IMR-90 (cell line): ENCODE results near the gene KAT7. TPM values are rescaled to one million over a fixed set of nuclear protein-coding genes. Genes with fewer than 3 reads are reported as not detected.

ENCODE experiments used
- ATAC-seq: fragments of 200-7000 bp; cut with Tn5 transposase; 2 replicates; pipeline ENCODE4 v1.9.1; 2020; ENCODE audit warnings: low read depth, mild to moderate bottlenecking, moderate library complexity
- BruUV-seq: library from RNA; stranded (reverse); fragments of 400-500 nt; replicated peaks from 2 replicates; lab custom pipeline; 2021; lab: Mats Ljungman, UMichigan
- CTCF ChIA-PET: fragments of 300-600 bp; formaldehyde crosslinking; extraction: SDS; loops from one replicate; lab custom pipeline; 2021; ENCODE audit warnings: antibody characterized with exemption; lab: Yijun Ruan, JAX
- POLR2A ChIA-PET: fragments of 300-600 bp; sonication (Branson Sonifier 250); formaldehyde crosslinking; loops from one replicate; lab custom pipeline; 2022; ENCODE audit warnings: antibody characterized with exemption; ENCODE audit not compliant: unreplicated experiment; lab: Charles Lee
- DNase-seq: peaks from one replicate; pipeline ENCODE4 v3.0.0; 2013
- H2AFZ ChIP-seq: replicated peaks from 2 replicates; pipeline ENCODE3; 2013; ENCODE audit warnings: low read length, mild to moderate bottlenecking; ENCODE audit not compliant: poor library complexity
- H2AK5ac ChIP-seq: 2 replicates; pipeline ENCODE4 v1.6.1; 2013; ENCODE audit warnings: low read depth, low read length, inconsistent platforms
- H2AK9ac ChIP-seq: replicated peaks from 2 replicates; pipeline ENCODE3; 2013; ENCODE audit warnings: mild to moderate bottlenecking, low read depth, low read length, moderate library complexity; ENCODE audit not compliant: poor library complexity
- H2BK120ac ChIP-seq: 2 replicates; pipeline ENCODE4 v1.6.1; 2013; ENCODE audit warnings: low read depth, low read length, inconsistent platforms
- H2BK15ac ChIP-seq: 3 replicates; pipeline ENCODE4 v1.6.1; 2013; ENCODE audit warnings: low read depth, low read length, inconsistent platforms
- H2BK20ac ChIP-seq: 2 replicates; pipeline ENCODE4 v1.6.1; 2013; ENCODE audit warnings: low read depth, mild to moderate bottlenecking, inconsistent platforms, low read length, moderate library complexity
- H2BK5ac ChIP-seq: 2 replicates; pipeline ENCODE4 v1.6.1; 2013; ENCODE audit warnings: mild to moderate bottlenecking, low read depth, low read length, inconsistent platforms; ENCODE audit not compliant: poor library complexity, severe bottlenecking
- H3K14ac ChIP-seq: replicated peaks from 2 replicates; pipeline ENCODE4 v1.6.1; 2013; ENCODE audit warnings: low read depth, low read length, inconsistent platforms
- H3K18ac ChIP-seq: 2 replicates; pipeline ENCODE4 v1.6.1; 2013; ENCODE audit warnings: low read depth, low read length, control low read depth
- H3K23ac ChIP-seq: 2 replicates; pipeline ENCODE4 v1.6.1; 2013; ENCODE audit warnings: low read depth, low read length, inconsistent platforms
- H3K27ac ChIP-seq: 2 replicates; pipeline ENCODE4 v1.5.1; 2013; ENCODE audit warnings: mild to moderate bottlenecking, control low read depth, low read length; ENCODE audit not compliant: insufficient read depth
- H3K27me3 ChIP-seq: 2 replicates; pipeline ENCODE4 v1.6.1; 2013; ENCODE audit warnings: low read length; ENCODE audit not compliant: control insufficient read depth, insufficient read depth
- H3K36me3 ChIP-seq: 2 replicates; pipeline ENCODE4 v1.6.1; 2013; ENCODE audit warnings: low read length, mixed read lengths; ENCODE audit not compliant: control insufficient read depth, insufficient read depth
- H3K4ac ChIP-seq: 2 replicates; pipeline ENCODE4 v1.6.1; 2013; ENCODE audit warnings: low read depth, low read length, inconsistent platforms
- H3K4me1 ChIP-seq: 2 replicates; pipeline ENCODE4 v1.6.1; 2013; ENCODE audit warnings: low read length, mixed read lengths; ENCODE audit not compliant: control insufficient read depth, insufficient read depth
- H3K4me2 ChIP-seq: 2 replicates; pipeline ENCODE4 v1.6.1; 2013; ENCODE audit warnings: low read depth, mild to moderate bottlenecking, control low read depth, low read length, moderate library complexity
- H3K4me3 ChIP-seq: 2 replicates; pipeline ENCODE4 v1.5.1; 2013; ENCODE audit warnings: low read depth, mild to moderate bottlenecking, control low read depth, low read length, moderate library complexity; ENCODE audit not compliant: insufficient read depth
- H3K56ac ChIP-seq: 2 replicates; pipeline ENCODE4 v1.6.1; 2013; ENCODE audit warnings: low read length, inconsistent platforms; ENCODE audit not compliant: insufficient read depth; ENCODE audit errors: extremely low read depth
- H3K79me1 ChIP-seq, 2 experiments: 2 replicates each; pipeline ENCODE4 v1.6.1; 2013; ENCODE audit warnings: low read length in 2 of 2, inconsistent platforms in 1 of 2, low read depth in 1 of 2
- H3K9ac ChIP-seq: 2 replicates; pipeline ENCODE4 v1.6.1; 2013; ENCODE audit warnings: low read depth, low read length, control low read depth
- H3K9me1 ChIP-seq: 2 replicates; pipeline ENCODE4 v1.6.1; 2013; ENCODE audit warnings: low read length, inconsistent platforms; ENCODE audit not compliant: insufficient read depth
- H3K9me3 ChIP-seq: 2 replicates; pipeline ENCODE4 v1.6.1; 2013; ENCODE audit warnings: low read length; ENCODE audit not compliant: control insufficient read depth, insufficient read depth
- H4K20me1 ChIP-seq: 2 replicates; pipeline ENCODE4 v1.6.1; 2013; ENCODE audit warnings: low read length, inconsistent platforms; ENCODE audit not compliant: insufficient read depth
- H4K5ac ChIP-seq: 2 replicates; pipeline ENCODE4 v1.6.1; 2013; ENCODE audit warnings: mild to moderate bottlenecking, low read depth, low read length, control low read depth
- H4K8ac ChIP-seq, 2 experiments: 2 replicates each; pipeline ENCODE4 v1.6.1; 2013; ENCODE audit warnings: low read depth in 2 of 2, low read length in 2 of 2, control low read depth in 1 of 2, inconsistent platforms in 1 of 2
- H4K91ac ChIP-seq: 2 replicates; pipeline ENCODE4 v1.6.1; 2013; ENCODE audit warnings: low read depth, low read length, inconsistent platforms; ENCODE audit not compliant: insufficient read depth
- BHLHE40 ChIP-seq: fragments of 150-350 bp; IDR thresholded peaks from 2 replicates; pipeline ENCODE4 v1.6.1; 2016; ENCODE audit warnings: mild to moderate bottlenecking, low read depth, low read length
- CEBPB ChIP-seq: IDR thresholded peaks from 2 replicates; pipeline ENCODE4 v1.6.1; 2012; ENCODE audit warnings: low read depth, low read length, improper control_type of control experiment
- CHD1 ChIP-seq: IDR thresholded peaks from 2 replicates; pipeline ENCODE4 v1.6.1; 2012; ENCODE audit warnings: low read depth, low read length, improper control_type of control experiment
- ELK1 ChIP-seq: fragments of 150-350 bp; IDR thresholded peaks from 2 replicates; pipeline ENCODE4 v1.6.1; 2016; ENCODE audit warnings: low read depth, mild to moderate bottlenecking, low read length, moderate library complexity, borderline replicate concordance
- FOS ChIP-seq: fragments of 150-350 bp; IDR thresholded peaks from 2 replicates; pipeline ENCODE4 v1.6.1; 2016; ENCODE audit warnings: low read depth, low read length
- MAZ ChIP-seq: IDR thresholded peaks from 2 replicates; pipeline ENCODE4 v1.6.1; 2012; ENCODE audit warnings: low read depth, mild to moderate bottlenecking, low read length, improper control_type of control experiment, moderate library complexity, borderline replicate concordance
- MXI1 ChIP-seq: IDR thresholded peaks from 2 replicates; pipeline ENCODE4 v1.6.1; 2012; ENCODE audit warnings: low read depth, mild to moderate bottlenecking, low read length, moderate library complexity, borderline replicate concordance
- NFE2L2 ChIP-seq: fragments of 150-350 bp; IDR thresholded peaks from 2 replicates; pipeline ENCODE4 v1.6.1; 2016; ENCODE audit warnings: low read depth, mild to moderate bottlenecking, low read length
- POLR2A ChIP-seq: IDR thresholded peaks from 2 replicates; pipeline ENCODE4 v1.6.1; 2012; ENCODE audit warnings: mild to moderate bottlenecking, low read depth, low read length
- RAD21 ChIP-seq: IDR thresholded peaks from 2 replicates; pipeline ENCODE4 v1.6.1; 2012; ENCODE audit warnings: low read length, improper control_type of control experiment
- RFX5 ChIP-seq: IDR thresholded peaks from 2 replicates; pipeline ENCODE4 v1.8.0; 2012; ENCODE audit warnings: low read depth, mild to moderate bottlenecking, low read length, moderate library complexity
- SMC3 ChIP-seq: fragments of 150-350 bp; IDR thresholded peaks from 2 replicates; pipeline ENCODE4 v1.6.1; 2016; ENCODE audit warnings: low read depth, mild to moderate bottlenecking, antibody characterized with exemption, low read length, moderate library complexity
- WGBS, 2 experiments: methylation state at CpG; one replicate each; pipeline versions ENCODE4 v1.1.5 to v1.1.7; 2013; ENCODE audit warnings: missing lambda C conversion rate in 2 of 2; ENCODE audit not compliant: insufficient read length in 1 of 2; ENCODE audit errors: extremely low coverage in 2 of 2; 5-methylcytosine and 5-hydroxymethylcytosine counted together
- dilution Hi-C: fragments of 300-500 bp; cut with HindIII; formaldehyde crosslinking; loops from one replicate; pipeline ENCODE4 v1.14.3; 2018; ENCODE audit warnings: low sequenced_read_pairs; ENCODE audit not compliant: unreplicated experiment
- in situ Hi-C: fragments of 300-500 bp; cut with MboI; formaldehyde crosslinking; loops from 3 replicates; pipeline ENCODE4 v1.14.3; 2019; ENCODE audit warnings: low sequenced_read_pairs, inconsistent platforms, mixed read lengths
- intact Hi-C: fragments of 100-400 bp; cut with micrococcal nuclease; formaldehyde crosslinking; loops from 2 replicates; pipeline ENCODE4 v1.10.0; 2022
- polyA plus RNA-seq, 3 experiments: library from polyadenylated mRNA; depleted of rRNA; stranded (reverse); fragments of >200 nt; gene quantifications; 2 replicates each; pipeline ENCODE4 v1.2.3, GENCODE V29; 2012; ENCODE audit warnings: low replicate concordance in 1 of 3
- total RNA-seq: library from RNA; depleted of rRNA; stranded (reverse); fragments of >200 nt; gene quantifications from 2 replicates; pipeline ENCODE4 v1.2.3, GENCODE V29; 2012
- TF ChIP-seq, protein P1 (sequence below): conservative IDR thresholded peaks from 2 replicates; pipeline ENCODE4 v1.5.1; 2012; ENCODE audit warnings: mild to moderate bottlenecking, low read depth, low read length, improper control_type of control experiment

Gene KAT7
- total and polyA plus RNA-seq, 2 of the 4 experiments (the other 2 are of a cell fraction): 16.9 to 21.9 TPM

- no peak overlapping the region for H3K56ac ChIP-seq
- no peaks in the 10 kb centered on the region for H4K20me1 ChIP-seq
- no peaks in the 10 kb centered on the region for H3K79me1 ChIP-seq
- H3K9me3 ChIP-seq: no peaks in the 10 kb centered on the region
- dilution Hi-C loops (no loop called here), in situ Hi-C loops (no loop called here), intact Hi-C loops (no loop called here)
- no peak overlapping the region for H3K4ac ChIP-seq
- H3K9ac ChIP-seq: no peak overlapping the region
- H3K4me1 ChIP-seq: no peaks in the 10 kb centered on the region
- H4K8ac ChIP-seq: no peak overlapping the region
- ChIA-PET CTCF (no interaction called here), POLR2A (no interaction called here)
- no peak overlapping the region for H3K23ac ChIP-seq
- DNase-seq (no peak), ATAC-seq (no peak)
- H2AFZ ChIP-seq: no peak overlapping the region
- H2AK5ac ChIP-seq: no peak overlapping the region
- no peak overlapping the region for H3K4me2 ChIP-seq
- no peaks in the 10 kb centered on the region for H3K36me3 ChIP-seq
- H3K27ac ChIP-seq: no peak overlapping the region
- H4K91ac ChIP-seq: no peak overlapping the region
- H3K14ac ChIP-seq: no peak overlapping the region
- H3K18ac ChIP-seq: no peak overlapping the region
- no peak overlapping the region for H3K4me3 ChIP-seq
- H2AK9ac ChIP-seq: no peak overlapping the region
- no CpG with 5 or more reads among the region's 1 CpG for WGBS, 2 experiments
- TF ChIP-seq MAZ: no peak
- no peak for TF ChIP-seq RFX5
- no peak for TF ChIP-seq RAD21
- TF ChIP-seq, protein P1, sequence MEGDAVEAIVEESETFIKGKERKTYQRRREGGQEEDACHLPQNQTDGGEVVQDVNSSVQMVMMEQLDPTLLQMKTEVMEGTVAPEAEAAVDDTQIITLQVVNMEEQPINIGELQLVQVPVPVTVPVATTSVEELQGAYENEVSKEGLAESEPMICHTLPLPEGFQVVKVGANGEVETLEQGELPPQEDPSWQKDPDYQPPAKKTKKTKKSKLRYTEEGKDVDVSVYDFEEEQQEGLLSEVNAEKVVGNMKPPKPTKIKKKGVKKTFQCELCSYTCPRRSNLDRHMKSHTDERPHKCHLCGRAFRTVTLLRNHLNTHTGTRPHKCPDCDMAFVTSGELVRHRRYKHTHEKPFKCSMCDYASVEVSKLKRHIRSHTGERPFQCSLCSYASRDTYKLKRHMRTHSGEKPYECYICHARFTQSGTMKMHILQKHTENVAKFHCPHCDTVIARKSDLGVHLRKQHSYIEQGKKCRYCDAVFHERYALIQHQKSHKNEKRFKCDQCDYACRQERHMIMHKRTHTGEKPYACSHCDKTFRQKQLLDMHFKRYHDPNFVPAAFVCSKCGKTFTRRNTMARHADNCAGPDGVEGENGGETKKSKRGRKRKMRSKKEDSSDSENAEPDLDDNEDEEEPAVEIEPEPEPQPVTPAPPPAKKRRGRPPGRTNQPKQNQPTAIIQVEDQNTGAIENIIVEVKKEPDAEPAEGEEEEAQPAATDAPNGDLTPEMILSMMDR: no peak
- no peak for TF ChIP-seq BHLHE40
- TF ChIP-seq MXI1: no peak
- no peak for TF ChIP-seq SMC3
- no peak for TF ChIP-seq POLR2A
- TF ChIP-seq FOS: no peak
- TF ChIP-seq CEBPB: no peak
- no peak for TF ChIP-seq CHD1
- TF ChIP-seq ELK1: no peak
- TF ChIP-seq NFE2L2: no peak
- no TSS peak for BruUV-seq
- H2BK120ac ChIP-seq: no peak overlapping the region
- no peak overlapping the region for H2BK5ac ChIP-seq
- no peaks in the 10 kb centered on the region for H3K9me1 ChIP-seq
- H4K5ac ChIP-seq: no peak overlapping the region
- peaks cover 13% of the 10 kb centered on the region for H3K27me3 ChIP-seq
- no peak overlapping the region for H2BK15ac ChIP-seq
- no peak overlapping the region for H2BK20ac ChIP-seq
These were observed 28.2 kb upstream of the KAT7 start for GRCh38 chr17:49760296-49760695.
